HG03280 (cell line): Measurements from ENCODE around the gene CNN2.

Source experiments
- ATAC-seq: cut with Tn5 transposase; IDR thresholded peaks from one replicate; pipeline ENCODE4 v1.9.1; 2021; ENCODE audit warnings: mild to moderate bottlenecking, moderate library complexity; ENCODE audit not compliant: unreplicated experiment

Gene CNN2

DNA sequence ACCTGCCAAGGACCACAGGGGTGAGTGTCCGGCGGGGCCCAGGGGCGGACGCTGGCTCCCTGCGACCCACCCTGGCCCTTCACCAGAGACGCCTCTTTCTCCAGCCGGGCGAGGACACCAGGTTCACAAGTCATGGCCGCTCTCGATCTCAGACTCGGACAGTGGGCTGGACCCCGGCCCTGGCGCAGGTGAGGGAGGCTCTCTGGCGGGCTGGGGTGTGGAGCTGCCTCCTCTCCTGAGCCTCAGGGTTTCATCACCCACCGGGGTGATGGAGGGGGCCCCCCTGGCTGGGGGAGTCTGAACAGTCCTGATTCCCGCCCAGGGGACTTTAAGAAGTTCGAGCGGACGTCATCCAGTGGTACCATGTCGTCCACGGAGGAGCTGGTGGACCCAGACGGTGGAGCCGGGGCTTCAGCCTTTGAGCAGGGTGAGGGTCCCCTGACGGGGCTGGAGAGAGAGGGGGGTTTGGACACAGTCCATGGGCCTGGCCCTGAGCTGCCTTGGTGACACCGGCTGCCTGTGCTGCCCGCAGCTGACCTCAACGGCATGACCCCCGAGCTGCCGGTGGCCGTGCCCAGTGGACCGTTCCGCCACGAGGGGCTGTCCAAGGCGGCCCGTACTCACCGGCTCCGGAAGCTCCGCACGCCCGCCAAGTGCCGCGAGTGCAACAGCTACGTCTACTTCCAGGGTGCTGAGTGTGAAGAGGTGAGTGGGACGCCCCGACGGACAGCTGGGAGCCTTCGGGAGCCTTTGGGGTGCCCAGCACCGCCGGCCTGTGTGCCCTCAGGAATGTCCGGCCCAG is 54.2 kb downstream of the CNN2 start:
- no peak for ATAC-seq

DNA sequence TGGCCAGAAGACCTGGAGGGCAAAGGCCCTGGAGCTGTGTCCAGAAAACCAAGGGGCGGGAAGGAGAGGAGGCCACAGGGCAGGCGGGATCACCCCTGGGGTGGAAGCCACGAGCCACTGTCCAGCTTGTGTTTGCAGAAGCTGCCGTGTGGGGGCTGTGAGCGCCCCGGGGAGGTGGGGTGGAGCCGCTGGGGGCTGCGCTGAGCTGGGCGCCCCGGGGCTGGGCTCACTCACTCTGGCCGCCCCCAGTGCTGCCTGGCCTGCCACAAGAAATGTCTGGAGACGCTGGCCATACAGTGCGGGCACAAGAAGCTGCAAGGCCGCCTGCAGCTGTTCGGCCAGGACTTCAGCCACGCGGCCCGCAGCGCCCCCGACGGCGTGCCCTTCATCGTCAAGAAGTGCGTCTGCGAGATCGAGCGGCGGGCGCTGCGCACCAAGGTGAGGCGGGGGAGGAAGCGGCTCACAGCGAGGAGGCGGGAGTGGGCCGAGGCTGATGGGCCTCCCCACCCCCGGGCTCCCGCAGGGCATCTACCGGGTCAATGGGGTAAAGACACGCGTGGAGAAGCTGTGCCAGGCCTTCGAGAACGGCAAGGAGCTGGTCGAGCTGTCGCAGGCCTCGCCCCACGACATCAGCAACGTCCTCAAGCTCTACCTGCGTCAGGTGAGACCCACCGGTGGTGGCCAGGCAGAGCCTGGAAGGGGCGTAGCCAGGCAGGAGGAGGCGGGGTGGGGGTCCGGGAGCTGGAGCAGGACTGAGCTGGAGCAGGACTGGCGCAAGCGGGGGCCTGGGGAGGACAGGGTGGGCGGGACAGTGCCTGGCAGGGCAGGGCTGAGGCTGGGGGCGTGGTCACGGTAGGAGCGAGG is 55.1 kb downstream of the CNN2 start:
- ATAC-seq: no peak

DNA sequence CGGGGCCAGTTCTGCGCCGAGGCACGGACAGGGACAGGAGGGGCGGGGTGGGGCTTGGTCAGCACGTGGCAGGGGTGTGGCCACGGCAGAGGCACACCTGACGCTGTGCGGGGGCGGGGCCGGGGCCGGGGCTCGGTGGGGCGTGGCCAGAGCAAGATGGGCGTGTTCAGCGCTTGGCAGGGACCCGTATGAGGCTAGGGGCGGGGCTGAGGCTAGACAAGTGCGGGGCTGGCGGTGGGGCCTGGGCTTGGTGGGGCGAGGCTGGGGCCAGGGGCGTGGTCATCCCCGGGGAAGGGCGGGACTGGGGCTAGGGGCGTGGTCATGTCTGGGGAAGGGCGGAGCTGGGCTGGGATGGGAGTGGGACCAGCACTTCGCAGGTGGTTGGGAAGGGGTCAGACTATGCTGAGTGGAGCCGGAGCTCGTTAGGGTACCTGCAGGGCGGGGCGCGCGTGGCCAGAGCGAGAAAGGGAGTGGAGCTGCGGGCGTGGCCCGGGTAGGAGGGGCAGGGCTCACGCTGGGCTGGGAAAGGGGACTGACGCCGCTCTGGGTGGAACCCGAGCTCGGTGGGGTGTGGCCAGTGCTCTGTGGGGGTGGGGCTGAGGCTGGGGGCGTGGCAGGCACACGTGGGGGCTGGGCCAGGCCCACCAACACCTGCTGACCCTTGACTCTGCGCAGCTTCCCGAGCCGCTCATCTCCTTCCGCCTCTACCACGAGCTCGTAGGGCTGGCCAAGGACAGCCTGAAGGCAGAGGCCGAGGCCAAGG is 55.9 kb downstream of the CNN2 start:
- no peak for ATAC-seq

DNA sequence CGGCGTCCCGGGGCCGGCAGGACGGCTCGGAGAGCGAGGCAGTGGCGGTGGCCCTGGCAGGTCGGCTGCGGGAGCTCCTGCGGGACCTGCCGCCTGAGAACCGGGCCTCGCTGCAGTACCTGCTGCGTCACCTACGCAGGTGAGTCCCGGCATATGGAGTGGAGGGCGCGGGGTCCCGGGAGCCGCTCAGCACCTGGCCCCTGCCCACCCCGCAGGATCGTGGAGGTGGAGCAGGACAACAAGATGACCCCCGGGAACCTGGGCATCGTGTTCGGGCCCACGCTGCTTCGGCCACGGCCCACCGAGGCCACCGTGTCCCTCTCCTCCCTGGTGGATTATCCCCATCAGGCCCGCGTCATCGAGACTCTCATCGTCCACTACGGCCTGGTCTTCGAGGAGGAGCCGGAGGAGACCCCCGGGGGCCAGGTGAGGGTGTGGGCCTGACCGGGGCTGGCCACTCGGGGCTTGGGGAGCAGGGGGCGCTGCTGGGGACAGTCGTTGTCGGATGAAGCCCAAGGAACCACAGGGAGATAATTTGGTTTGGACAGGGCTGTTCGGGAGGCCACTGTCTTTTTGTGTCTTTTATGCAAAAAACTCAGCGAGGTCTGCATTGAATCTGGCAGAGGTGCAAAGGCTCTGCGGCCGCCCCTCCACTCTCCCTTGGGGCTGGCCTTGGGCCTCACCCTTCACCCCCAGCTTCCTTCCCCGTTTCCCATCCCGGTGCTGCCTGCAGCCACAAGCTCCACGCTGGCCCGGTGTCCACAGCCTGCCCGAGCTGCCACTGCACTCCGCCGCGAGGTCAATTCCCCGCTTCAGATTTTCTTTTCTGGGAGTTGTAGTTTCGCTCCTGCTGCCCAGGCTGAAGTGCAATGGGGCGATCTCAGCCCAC is 56.8 kb downstream of the CNN2 start:
- no peak for ATAC-seq

DNA sequence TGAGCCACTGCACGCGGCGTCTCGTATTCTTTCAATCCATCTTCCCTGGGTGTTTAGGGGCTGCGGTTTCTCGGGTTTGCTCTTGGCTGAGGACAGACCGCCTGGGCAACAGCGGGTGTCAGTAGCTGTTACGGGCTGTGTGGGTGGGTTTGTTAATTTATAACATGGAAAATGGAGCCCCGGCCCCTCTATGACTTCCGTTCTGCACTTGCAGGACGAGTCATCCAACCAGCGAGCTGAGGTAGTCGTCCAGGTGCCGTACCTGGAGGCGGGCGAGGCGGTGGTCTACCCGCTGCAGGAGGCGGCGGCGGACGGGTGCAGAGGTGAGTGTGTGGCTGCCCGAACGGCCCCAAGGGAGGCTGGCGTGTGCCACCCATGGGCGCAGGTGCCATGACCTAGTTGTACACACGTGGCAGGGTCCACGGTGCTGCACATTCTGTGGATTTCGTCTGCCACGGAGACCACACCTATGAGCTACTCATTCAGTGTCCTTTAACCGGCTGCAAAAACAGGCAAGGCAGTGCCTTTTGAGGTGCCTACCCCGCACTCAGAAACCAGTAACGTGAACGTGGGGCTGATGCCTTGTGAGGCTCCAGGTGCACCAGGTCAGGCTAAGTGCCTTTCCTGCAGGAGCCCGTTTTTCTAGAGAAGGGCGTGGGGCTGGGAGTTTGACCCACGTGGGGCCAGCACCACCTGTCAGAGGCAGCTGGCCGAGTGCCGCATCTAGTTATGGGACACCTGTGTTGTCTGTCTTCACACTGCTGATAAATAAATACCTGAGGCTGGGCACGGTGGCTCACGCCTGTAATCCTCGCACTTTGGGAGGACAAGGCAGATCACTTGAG is 57.8 kb downstream of the CNN2 start:
- ATAC-seq: no peak

DNA sequence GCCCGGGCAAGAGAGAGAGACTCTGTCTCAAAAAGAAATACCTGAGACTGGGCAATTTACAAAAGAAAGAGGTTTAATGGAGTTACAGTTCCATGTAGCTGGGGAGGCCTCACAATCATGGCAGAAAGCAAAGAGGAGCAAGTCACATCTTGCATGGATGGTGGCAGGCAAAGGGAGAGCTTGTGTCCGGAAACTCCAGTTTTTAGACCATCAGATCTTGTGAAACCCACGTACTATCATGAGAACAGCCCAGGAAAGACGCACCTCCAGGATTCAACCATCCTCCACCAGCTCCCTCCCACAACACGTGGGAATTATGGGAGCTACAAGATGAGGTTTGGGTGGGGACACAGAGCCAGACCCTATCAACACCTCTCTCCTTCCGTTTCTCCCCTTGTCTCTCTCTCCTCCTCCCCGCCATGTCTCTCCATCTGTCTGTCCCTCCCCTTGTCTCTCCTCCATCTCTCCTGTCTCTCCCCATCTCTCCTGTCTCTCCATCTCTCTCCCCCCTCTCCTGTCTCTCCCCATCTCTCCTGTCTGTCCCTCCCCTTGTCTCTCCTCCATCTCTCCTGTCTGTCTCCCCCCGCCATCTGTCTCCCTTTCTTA is 58.7 kb downstream of the CNN2 start:
- no peak for ATAC-seq

DNA sequence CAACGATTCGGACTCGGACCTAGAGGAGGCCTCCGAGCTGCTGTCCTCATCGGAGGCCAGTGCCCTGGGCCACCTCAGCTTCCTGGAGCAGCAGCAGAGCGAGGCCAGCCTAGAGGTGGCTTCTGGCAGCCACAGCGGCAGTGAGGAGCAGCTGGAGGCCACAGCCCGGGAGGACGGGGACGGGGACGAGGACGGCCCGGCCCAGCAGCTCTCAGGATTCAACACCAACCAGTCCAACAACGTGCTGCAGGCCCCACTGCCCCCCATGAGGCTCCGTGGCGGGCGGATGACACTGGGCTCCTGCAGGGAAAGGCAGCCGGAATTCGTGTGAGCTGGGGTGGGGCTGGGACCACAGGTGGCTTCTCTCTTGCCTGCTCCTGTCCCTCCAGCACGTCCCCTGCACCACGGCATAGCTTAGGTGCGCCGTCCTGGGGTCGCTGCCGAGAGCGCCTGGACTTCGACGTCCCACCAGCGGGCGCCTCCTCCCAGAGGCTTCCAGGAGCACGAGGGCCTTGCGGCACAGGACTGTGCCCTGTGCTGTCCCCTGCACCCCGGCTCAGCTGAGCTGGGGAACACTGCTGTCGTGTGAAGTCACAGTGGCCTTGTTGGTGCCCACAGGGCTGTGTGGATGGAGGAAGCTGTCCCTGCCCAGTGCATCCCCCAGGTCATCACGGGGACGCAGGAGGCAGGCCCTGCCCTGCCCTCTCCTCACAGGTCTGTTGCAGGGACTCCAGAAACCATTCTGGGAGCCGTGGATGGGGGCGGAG is 59.5 kb downstream of the CNN2 start:
- no peak for ATAC-seq

DNA sequence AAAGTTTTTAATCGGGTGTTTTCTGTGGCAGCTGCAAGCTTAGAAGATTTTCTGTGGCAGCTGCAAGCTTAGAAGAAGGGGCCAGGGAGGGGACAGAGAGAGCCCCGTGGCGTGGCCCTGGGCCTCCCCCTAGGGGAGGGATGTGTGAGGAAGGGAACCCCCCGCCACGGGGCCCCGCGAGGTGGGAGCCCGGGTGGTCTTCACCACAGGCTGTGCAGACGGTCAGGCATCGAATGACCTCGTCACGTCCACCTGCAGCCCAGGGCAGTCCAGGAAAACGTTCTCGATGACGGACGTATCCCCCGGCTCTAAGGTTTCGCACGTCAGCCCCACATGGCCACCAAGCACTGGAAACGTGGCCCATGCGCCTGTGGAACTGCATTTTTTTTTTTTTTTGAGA is 60.2 kb downstream of the CNN2 start:
- no peak for ATAC-seq

DNA sequence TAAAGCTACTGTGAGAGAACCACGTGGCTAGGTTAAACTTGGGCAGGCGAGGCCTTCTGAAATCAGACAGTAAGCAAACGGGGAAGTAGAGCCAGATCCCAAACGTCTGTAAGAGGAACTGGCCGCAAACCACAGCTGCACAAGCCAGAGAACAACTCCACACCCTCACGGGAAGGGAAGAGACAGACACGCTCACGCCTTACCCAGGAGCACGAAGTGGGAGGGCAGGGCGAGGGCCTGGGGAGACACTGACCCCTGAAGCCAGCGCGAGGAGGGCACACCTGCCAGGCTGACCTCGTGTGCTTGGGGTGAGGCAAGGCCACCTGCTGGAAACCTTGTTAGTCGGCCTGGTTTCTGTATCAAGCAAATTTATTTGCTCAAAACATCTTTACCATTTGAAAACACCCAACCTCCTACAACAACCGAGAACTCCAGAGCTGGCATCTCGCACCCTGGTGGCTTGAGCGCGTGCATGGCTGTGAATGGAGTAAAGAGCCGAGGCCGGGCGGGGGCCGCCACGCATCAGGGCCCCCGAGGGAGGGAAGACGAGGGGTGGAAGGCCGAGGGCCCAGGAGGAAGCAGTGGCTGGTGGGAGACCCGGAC is 61.5 kb downstream of the CNN2 start:
- ATAC-seq: no peak

DNA sequence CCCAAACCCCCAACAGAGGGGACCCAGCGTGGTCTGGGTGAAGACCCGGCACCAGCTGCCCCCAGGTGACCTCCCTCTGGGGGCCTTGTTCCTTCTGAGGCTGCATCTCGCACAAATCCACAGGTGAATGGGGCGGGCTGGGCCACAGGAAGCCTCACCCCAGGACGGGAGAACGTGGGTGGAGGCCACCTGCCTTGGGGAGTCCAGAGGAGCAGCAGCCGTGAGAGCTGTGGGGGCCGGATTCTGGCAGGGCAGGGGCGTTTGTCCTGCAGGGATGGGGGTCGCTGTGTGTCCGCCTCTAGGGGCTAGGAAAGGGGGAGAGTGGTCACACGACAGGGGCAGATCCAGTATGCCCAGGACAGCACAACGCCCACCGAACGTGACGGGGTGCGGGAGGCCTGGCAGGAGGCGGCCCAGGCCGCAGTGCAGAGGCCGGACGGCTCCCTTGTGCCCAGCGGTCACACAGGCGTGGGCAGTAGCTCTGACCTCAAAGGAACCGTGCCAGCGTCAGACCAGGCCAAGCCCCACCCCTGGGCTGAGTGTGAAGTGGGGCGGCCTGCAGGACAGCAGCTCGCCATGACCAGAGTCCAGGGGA is 62.1 kb downstream of the CNN2 start:
- ATAC-seq: no peak
